CD4-positive, alpha-beta memory T cell (primary cell): ENCODE measurements around the gene SH3BP2. TPM values are rescaled to one million over a fixed set of nuclear protein-coding genes. Genes with fewer than 3 reads are reported as not detected.
A peak's percentile ranks its signal among the peaks of the same experiment; 100 is the strongest.

ENCODE experiments used
- CTCF ChIA-PET: fragments of 350-600 bp; sonication (Branson Sonifier 250); formaldehyde crosslinking; loops from one replicate; lab custom pipeline; 2021; ENCODE audit warnings: inconsistent platforms; ENCODE audit not compliant: partially characterized antibody; lab: Charles Lee
- POLR2A ChIA-PET: fragments of 350-600 bp; sonication (Branson Sonifier 250); formaldehyde crosslinking; loops from one replicate; lab custom pipeline; 2021; ENCODE audit not compliant: partially characterized antibody; lab: Charles Lee
- DNase-seq, 5 donors: peaks; one replicate each; pipeline versions ENCODE4 v3.0.0 to v3.0.0-alpha.2; 2020 to 2022; ENCODE audit warnings: mixed read lengths in 1 of 5
- H3K27ac ChIP-seq: one replicate; pipeline ENCODE4 v1.7.0; 2013; ENCODE audit warnings: low read depth, low read length
- H3K27me3 ChIP-seq: 2 replicates; pipeline ENCODE4 v1.7.0; 2013; ENCODE audit warnings: mild to moderate bottlenecking, low read length, moderate library complexity; ENCODE audit not compliant: insufficient read depth
- H3K36me3 ChIP-seq: 2 replicates; pipeline ENCODE4 v1.7.0; 2013; ENCODE audit warnings: mild to moderate bottlenecking, low read length, moderate library complexity; ENCODE audit not compliant: insufficient read depth
- H3K4me1 ChIP-seq: 2 replicates; pipeline ENCODE4 v1.7.0; 2013; ENCODE audit warnings: mild to moderate bottlenecking, low read length, moderate library complexity; ENCODE audit not compliant: insufficient read depth
- H3K4me3 ChIP-seq, 2 donors: one replicate each; pipeline ENCODE4 v1.7.0; 2013; ENCODE audit warnings: low read length in 2 of 2, mild to moderate bottlenecking in 1 of 2
- H3K9me3 ChIP-seq, 2 donors: one replicate each; pipeline ENCODE4 v1.7.0; 2013; ENCODE audit warnings: low read length in 2 of 2, control low read depth in 1 of 2; ENCODE audit not compliant: control insufficient read depth in 1 of 2
- H3K27ac Mint-ChIP-seq, 7 donors: one replicate each; pipeline ENCODE4 v1.8.0; 2020 to 2021; ENCODE audit warnings: mixed read lengths in 7 of 7, mild to moderate bottlenecking in 6 of 7, inconsistent platforms in 3 of 7, moderate library complexity in 3 of 7
- H3K27me3 Mint-ChIP-seq, 2 donors: one replicate each; pipeline ENCODE4 v1.8.0; 2020 to 2021; ENCODE audit warnings: mixed read lengths in 2 of 2
- H3K36me3 Mint-ChIP-seq, 2 donors: one replicate each; pipeline ENCODE4 v1.8.0; 2020 to 2021; ENCODE audit warnings: mixed read lengths in 2 of 2, inconsistent platforms in 1 of 2, mild to moderate bottlenecking in 1 of 2
- H3K4me1 Mint-ChIP-seq, 4 donors: one replicate each; pipeline ENCODE4 v1.8.0; 2020 to 2021; ENCODE audit warnings: mixed read lengths in 4 of 4, mild to moderate bottlenecking in 1 of 4
- H3K4me3 Mint-ChIP-seq, 8 donors: one replicate each; pipeline ENCODE4 v1.8.0; 2020 to 2021; ENCODE audit warnings: mixed read lengths in 8 of 8, mild to moderate bottlenecking in 7 of 8, moderate library complexity in 6 of 8, inconsistent platforms in 3 of 8
- H3K9me3 Mint-ChIP-seq, 8 donors: one replicate each; pipeline ENCODE4 v1.8.0; 2020 to 2021; ENCODE audit warnings: mixed read lengths in 8 of 8, mild to moderate bottlenecking in 5 of 8, inconsistent platforms in 3 of 8, moderate library complexity in 1 of 8
- intact Hi-C: fragments of 100-400 bp; cut with micrococcal nuclease; formaldehyde crosslinking; loops from one replicate; pipeline ENCODE4 v1.15.1; 2023
- polyA plus RNA-seq, 2 donors: library from polyadenylated mRNA; unstranded; fragments of 300-500 nt; fragmentation: Illumina TruSeq; gene quantifications; one replicate each; pipeline ENCODE4 v1.2.3, GENCODE V29; 2021
- total RNA-seq, 2 experiments: library from RNA; stranded (reverse); gene quantifications; one replicate each; pipeline ENCODE4 v1.2.3, GENCODE V29; 2021

SH3BP2 gene
- total and polyA plus RNA-seq, 4 experiments from 2014 or later = 3.8 to 44.3 (median 27.1) TPM

DNA sequence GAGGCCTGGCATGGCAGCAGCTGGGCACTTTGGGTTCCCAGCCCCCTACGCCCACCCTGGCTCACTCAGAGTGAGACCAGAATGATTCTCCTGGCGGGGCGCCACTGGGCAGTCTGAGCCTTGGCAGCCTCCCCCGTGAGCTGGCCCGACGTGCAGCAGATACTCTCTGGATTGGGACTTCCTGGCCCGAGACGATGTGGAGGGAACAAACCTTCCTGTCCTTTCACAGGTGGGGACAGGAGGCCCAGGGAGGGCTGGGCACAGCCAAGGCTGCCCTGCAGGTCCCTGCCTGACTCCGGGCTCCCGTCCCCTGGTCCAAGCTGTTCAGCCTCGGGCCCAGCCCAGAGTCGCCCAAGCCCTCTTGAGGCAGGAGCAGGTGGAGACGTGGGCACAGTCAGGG is 32.9 kb downstream of the SH3BP2 start:
- ChIA-PET CTCF (no interaction called here), POLR2A (no interaction called here)
- Histone ChIP-seq H3K4me3 (no peak overlapping the region), H3K4me1 (no peaks in the 10 kb centered on the region), H3K27ac (no peak overlapping the region), H3K9me3 (no peaks in the 10 kb centered on the region), H3K36me3 (peaks cover 41% of the 10 kb centered on the region), H3K27me3 (no peaks in the 10 kb centered on the region)
- H3K36me3 Mint-ChIP-seq = peaks cover 14 to 44% of the 10 kb centered on the region in 2 donors
- H3K4me3 Mint-ChIP-seq = no peak overlapping the region
- intact Hi-C loops = no loop called here
- H3K9me3 Mint-ChIP-seq = no peaks in the 10 kb centered on the region
- peaks cover 0 to 11% (median 5%) of the 10 kb centered on the region in 4 donors for H3K4me1 Mint-ChIP-seq
- H3K27me3 Mint-ChIP-seq = no peaks in the 10 kb centered on the region
- H3K27ac Mint-ChIP-seq = peak overlapping the region in 2 of 7 donors; percentile 36 to 73
- DNase-seq = no peak

DNA sequence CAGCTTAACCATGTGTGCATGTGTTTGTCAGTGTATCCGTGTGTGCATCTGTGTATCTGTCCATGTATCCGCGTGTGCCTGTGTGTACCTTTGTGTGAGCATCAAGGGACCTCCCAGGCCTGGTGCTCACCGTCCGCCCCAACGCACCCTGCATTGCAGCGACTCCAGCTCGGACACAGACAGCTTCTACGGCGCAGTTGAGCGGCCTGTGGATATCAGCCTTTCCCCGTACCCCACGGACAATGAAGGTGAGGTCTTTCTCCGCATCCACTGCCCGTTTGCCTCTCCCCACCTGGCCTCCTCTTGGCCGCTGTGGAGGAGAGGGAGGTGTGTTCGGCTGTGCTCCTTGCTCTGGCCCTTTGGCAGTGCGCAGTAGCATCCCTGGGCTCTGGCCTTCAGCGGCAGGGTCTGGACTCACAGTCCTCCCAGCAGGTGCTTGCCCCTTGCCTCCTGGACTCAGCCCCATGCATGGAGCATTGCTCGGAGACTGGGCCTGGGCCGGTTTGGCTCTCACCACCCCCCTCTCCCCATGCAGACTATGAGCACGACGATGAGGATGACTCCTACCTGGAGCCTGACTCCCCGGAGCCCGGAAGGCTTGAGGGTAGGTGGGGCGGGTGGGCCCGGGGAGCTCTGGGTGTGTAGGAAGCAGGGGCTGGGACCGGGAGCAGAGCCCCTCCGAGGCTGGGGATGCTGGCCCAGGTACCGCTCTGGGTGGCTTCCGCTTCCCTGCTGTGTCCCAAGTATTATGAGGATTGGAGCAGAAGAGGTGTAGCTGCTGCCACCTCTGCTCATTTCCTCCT is 34.4 kb downstream of the SH3BP2 start:
- Histone ChIP-seq H3K9me3 (no peaks in the 10 kb centered on the region), H3K4me3 (no peak overlapping the region), H3K27me3 (no peaks in the 10 kb centered on the region), H3K36me3 (peaks cover 46% of the 10 kb centered on the region), H3K27ac (no peak overlapping the region), H3K4me1 (no peaks in the 10 kb centered on the region)
- Mint-ChIP-seq H3K9me3 (no peaks in the 10 kb centered on the region), H3K36me3 (peaks cover 14 to 52% of the 10 kb centered on the region in 2 donors), H3K27me3 (no peaks in the 10 kb centered on the region), H3K27ac (peak overlapping the region in 2 of 7 donors; percentile 29 to 60), H3K4me3 (no peak overlapping the region), H3K4me1 (peaks cover 0 to 11% (median 4%) of the 10 kb centered on the region in 4 donors)
- ChIA-PET CTCF (no interaction called here), POLR2A (no interaction called here)
- intact Hi-C loops = no loop called here
- DNase-seq = no peak

DNA sequence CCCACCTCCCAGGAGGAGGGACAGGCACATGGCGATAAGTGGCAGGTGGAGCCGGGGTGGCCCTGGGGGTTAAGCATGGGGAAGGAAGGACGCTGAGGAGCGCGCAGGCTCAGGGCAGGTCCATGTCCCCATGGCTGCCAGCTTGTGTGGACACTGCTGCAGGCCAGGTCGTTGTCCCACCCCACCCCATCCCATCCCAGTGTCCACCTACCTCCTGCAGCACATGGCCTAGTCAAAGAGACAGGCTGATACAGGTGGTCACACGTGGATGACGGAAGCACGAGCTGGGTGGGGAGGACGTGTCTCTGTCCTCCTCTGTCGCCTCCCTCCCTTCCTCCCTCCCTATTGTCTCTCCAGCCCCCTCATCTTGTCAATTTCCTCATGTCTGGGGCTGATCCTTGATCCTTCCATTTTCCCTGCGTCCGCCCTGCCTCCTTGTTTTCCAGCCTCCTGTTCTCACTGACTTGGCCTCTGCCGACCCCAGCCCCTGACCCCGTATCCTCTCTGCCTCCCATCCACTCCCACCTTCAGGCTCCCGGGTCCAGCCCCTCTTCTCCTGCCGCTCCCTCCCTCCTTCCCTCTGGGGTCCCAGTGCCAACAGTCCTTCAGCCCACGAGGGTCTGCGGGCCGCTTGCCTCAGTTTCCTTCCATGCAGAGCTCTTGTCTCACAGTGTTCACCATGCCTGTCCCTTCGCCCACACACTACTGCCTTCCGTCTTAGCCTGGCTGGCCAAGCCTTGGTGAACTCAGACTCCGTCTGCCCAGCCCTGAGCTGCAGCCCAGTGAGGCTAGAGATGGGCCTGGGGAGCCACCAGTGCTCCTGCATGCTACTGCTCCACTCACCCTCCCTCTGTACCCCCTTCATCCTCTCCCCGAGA is 35.2 kb downstream of the SH3BP2 start:
- Mint-ChIP-seq H3K9me3 (no peaks in the 10 kb centered on the region), H3K4me1 (peaks cover 0 to 11% (median 4%) of the 10 kb centered on the region in 4 donors), H3K36me3 (peaks cover 11 to 57% of the 10 kb centered on the region in 2 donors), H3K27ac (peak overlapping the region in 2 of 7 donors; percentile 29 to 70), H3K27me3 (no peaks in the 10 kb centered on the region), H3K4me3 (no peak overlapping the region)
- H3K36me3 ChIP-seq = peaks cover 45% of the 10 kb centered on the region
- H3K27ac ChIP-seq = no peak overlapping the region
- H3K4me1 ChIP-seq = no peaks in the 10 kb centered on the region
- ChIA-PET POLR2A (interaction anchor here (1.0 kb wide), 1 partner anchor 16 kb away, joined by 3 read pairs; the partner anchor contains the start of gene ADD1), CTCF (no interaction called here)
- no peak for DNase-seq
- no peaks in the 10 kb centered on the region for H3K9me3 ChIP-seq
- intact Hi-C loops = no loop called here
- no peaks in the 10 kb centered on the region for H3K27me3 ChIP-seq
- H3K4me3 ChIP-seq = no peak overlapping the region

DNA sequence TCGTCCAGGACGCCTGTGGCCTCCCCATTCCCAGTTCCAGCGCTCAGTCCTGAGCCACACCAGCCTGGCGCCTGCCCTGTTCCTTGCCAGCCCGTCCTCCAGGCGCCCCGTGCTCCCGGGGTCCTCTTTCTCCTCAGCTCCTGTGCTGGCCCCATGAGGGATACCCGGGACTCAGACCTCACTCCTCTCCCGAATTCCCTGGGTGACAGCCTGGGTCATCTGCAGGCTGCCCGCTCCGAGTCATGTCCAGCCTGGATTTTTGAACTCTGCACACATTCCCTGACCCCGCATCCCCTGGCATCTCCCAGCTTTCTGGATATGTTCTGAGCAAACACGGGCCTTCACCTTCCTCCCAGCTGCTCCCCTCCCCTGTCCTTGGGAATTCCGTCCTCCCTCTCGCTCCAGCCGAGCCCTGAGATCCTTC is 35.9 kb downstream of the SH3BP2 start:
- ChIA-PET CTCF (no interaction called here), POLR2A (interaction anchor here (1.0 kb wide), 1 partner anchor 15 kb away, joined by 3 read pairs; the partner anchor contains the start of gene ADD1)
- no peaks in the 10 kb centered on the region for H3K9me3 ChIP-seq
- H3K4me3 ChIP-seq = no peak overlapping the region
- intact Hi-C loops = no loop called here
- H3K4me1 ChIP-seq = no peaks in the 10 kb centered on the region
- Mint-ChIP-seq H3K36me3 (peaks cover 11 to 57% of the 10 kb centered on the region in 2 donors), H3K4me1 (peaks cover 0 to 11% (median 4%) of the 10 kb centered on the region in 4 donors), H3K9me3 (no peaks in the 10 kb centered on the region), H3K27me3 (no peaks in the 10 kb centered on the region), H3K4me3 (peak overlapping the region in 1 of 8 donors; percentile 67), H3K27ac (peak overlapping the region in 3 of 7 donors; percentile 25 to 61 (median 56))
- peaks cover 40% of the 10 kb centered on the region for H3K36me3 ChIP-seq
- no peak for DNase-seq
- H3K27ac ChIP-seq = no peak overlapping the region
- H3K27me3 ChIP-seq = no peaks in the 10 kb centered on the region

DNA sequence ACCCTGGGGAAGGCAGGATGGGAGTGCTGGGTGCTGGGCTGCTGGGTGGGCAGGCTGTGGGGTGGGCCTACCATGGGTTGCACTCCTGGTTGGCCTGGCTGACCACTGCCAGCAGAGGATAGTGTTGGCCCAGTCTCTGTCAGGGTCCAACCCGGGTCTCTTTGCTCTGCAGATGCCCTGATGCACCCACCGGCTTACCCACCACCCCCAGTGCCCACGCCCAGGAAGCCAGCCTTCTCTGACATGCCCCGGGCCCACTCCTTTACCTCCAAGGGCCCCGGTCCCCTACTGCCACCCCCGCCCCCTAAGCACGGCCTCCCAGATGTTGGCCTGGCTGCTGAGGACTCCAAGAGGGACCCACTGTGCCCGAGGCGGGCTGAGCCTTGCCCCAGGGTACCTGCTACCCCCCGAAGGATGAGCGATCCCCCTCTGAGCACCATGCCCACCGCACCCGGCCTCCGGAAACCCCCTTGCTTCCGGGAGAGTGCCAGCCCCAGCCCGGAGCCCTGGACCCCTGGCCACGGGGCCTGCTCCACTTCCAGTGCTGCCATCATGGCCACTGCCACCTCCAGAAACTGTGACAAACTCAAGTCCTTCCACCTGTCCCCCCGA is 36.5 kb downstream of the SH3BP2 start:
- Histone ChIP-seq H3K4me3 (no peak overlapping the region), H3K27me3 (no peaks in the 10 kb centered on the region), H3K4me1 (peaks cover 5% of the 10 kb centered on the region), H3K36me3 (peaks cover 36% of the 10 kb centered on the region), H3K27ac (no peak overlapping the region), H3K9me3 (no peaks in the 10 kb centered on the region)
- DNase-seq = no peak
- ChIA-PET CTCF (no interaction called here), POLR2A (no interaction called here)
- no peaks in the 10 kb centered on the region for H3K27me3 Mint-ChIP-seq
- peaks cover 11 to 52% of the 10 kb centered on the region in 2 donors for H3K36me3 Mint-ChIP-seq
- H3K9me3 Mint-ChIP-seq = no peaks in the 10 kb centered on the region
- peaks cover 3 to 11% (median 5%) of the 10 kb centered on the region in 4 donors for H3K4me1 Mint-ChIP-seq
- H3K4me3 Mint-ChIP-seq = no peak overlapping the region
- intact Hi-C loops = no loop called here
- peak overlapping the region in 1 of 7 donors; percentile 59 for H3K27ac Mint-ChIP-seq

DNA sequence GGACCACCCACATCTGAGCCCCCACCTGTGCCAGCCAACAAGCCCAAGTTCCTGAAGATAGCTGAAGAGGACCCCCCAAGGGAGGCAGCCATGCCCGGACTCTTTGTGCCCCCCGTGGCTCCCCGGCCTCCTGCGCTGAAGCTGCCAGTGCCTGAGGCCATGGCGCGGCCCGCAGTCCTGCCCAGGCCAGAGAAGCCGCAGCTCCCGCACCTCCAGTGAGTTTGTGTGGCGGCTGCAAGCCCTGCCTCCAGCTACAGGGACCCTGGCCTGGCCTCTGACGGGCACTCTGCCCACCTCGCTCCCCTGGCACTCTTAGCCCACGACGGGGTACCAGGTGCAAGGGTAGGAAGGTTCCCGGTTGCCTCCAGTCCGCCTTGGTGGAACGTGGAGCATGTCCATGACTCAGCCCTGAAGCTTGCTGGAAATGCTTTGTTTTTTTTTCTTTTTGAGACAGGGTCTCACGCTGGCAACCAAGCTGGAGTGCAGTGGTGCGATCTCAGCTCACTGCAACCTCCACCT is 37.1 kb downstream of the SH3BP2 start:
- Histone ChIP-seq H3K4me1 (peaks cover 10% of the 10 kb centered on the region), H3K27ac (no peak overlapping the region), H3K27me3 (no peaks in the 10 kb centered on the region), H3K9me3 (no peaks in the 10 kb centered on the region), H3K4me3 (no peak overlapping the region), H3K36me3 (peaks cover 31% of the 10 kb centered on the region)
- intact Hi-C loops = no loop called here
- peaks cover 11 to 53% of the 10 kb centered on the region in 2 donors for H3K36me3 Mint-ChIP-seq
- H3K4me3 Mint-ChIP-seq = no peak overlapping the region
- peaks cover 9 to 15% (median 11%) of the 10 kb centered on the region in 4 donors for H3K4me1 Mint-ChIP-seq
- ChIA-PET POLR2A (no interaction called here), CTCF (no interaction called here)
- H3K9me3 Mint-ChIP-seq = no peaks in the 10 kb centered on the region
- H3K27me3 Mint-ChIP-seq = no peaks in the 10 kb centered on the region
- H3K27ac Mint-ChIP-seq = peak overlapping the region in 1 of 7 donors; percentile 59
- DNase-seq = no peak
